Stimulated activated CD4-positive, alpha-beta T cell treated with anti-CD3 and anti-CD28 coated beads, Interleukin-1b, Interleukin-23, amount 100 ng/mL, for 24 hours (primary cell): ENCODE results near the gene ERC2.

Experiments
- DNase-seq, 4 experiments: peaks; one replicate each; pipeline ENCODE4 v3.0.0-alpha.2; 2020; ENCODE audit warnings: low read depth in 4 of 4, low spot score in 1 of 4

The ERC2 gene

GRCh38 chr3:55893045-55893664 lies 575.1 kb downstream of the ERC2 start:
- DNase-seq = no peak

- no peak for DNase-seq
These were observed 577.2 kb downstream of the ERC2 start for GRCh38 chr3:55891106-55891505.

GRCh38 chr3:55888282-55888885 lies 579.9 kb downstream of the ERC2 start:
- no peak for DNase-seq

- DNase-seq = no peak
These were observed 582.5 kb downstream of the ERC2 start for GRCh38 chr3:55885721-55886120.

- no peak for DNase-seq
These were observed 583.6 kb downstream of the ERC2 start for GRCh38 chr3:55884491-55885285.

GRCh38 chr3:55884066-55884465 lies 584.2 kb downstream of the ERC2 start:
- DNase-seq = no peak

GRCh38 chr3:55882006-55882405 lies 586.3 kb downstream of the ERC2 start:
- no peak for DNase-seq

- DNase-seq = no peak
These were observed 587.9 kb downstream of the ERC2 start for GRCh38 chr3:55880357-55880756.

- no peak for DNase-seq
These were observed 588.4 kb downstream of the ERC2 start for GRCh38 chr3:55879901-55880331.

GRCh38 chr3:55877703-55878102 lies 590.6 kb downstream of the ERC2 start:
- no peak for DNase-seq

- no peak for DNase-seq
These were observed 591.7 kb downstream of the ERC2 start for GRCh38 chr3:55876560-55876959.

GRCh38 chr3:55875113-55875512 lies 593.2 kb downstream of the ERC2 start:
- DNase-seq = no peak

- no peak for DNase-seq
These were observed 594.6 kb downstream of the ERC2 start for GRCh38 chr3:55873523-55874254.

GRCh38 chr3:55870594-55870993 lies 597.7 kb downstream of the ERC2 start:
- no peak for DNase-seq

- no peak for DNase-seq
These were observed 599.9 kb downstream of the ERC2 start for GRCh38 chr3:55868347-55868746.

GRCh38 chr3:55863028-55863427 lies 605.2 kb downstream of the ERC2 start:
- no peak for DNase-seq

GRCh38 chr3:55860049-55860721 lies 608.1 kb downstream of the ERC2 start:
- DNase-seq = no peak

GRCh38 chr3:55859305-55859704 lies 609.0 kb downstream of the ERC2 start:
- DNase-seq = no peak

- no peak for DNase-seq
These were observed 609.5 kb downstream of the ERC2 start for GRCh38 chr3:55858727-55859126.

- DNase-seq = no peak
These were observed 610.0 kb downstream of the ERC2 start for GRCh38 chr3:55858302-55858701.

- DNase-seq = no peak
These were observed 610.6 kb downstream of the ERC2 start for GRCh38 chr3:55857633-55858032.
